Measurements from ENCODE around the gene PHKB.

DNA sequence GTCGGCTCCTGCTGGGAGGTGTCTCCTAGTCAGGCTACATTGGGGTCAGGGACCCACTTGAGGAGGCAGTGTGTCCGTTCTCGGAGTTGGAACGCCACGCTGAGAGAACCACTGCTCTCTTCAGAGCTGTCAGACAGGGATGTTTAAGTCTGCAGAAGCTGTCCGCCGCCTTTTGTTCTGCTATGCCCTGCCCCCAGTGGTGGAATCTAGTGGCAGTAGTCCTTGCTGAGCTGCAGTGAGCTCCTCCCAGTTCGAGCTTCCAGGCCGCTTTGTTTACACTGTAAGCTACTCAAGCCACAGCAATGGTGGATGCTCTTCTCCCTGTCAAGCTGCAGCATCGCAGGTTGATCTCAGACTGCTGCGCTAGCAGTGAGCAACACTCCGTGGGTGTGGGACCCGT is 36.3 kb upstream of the PHKB start:
- TF ChIP-seq, protein P1, sequence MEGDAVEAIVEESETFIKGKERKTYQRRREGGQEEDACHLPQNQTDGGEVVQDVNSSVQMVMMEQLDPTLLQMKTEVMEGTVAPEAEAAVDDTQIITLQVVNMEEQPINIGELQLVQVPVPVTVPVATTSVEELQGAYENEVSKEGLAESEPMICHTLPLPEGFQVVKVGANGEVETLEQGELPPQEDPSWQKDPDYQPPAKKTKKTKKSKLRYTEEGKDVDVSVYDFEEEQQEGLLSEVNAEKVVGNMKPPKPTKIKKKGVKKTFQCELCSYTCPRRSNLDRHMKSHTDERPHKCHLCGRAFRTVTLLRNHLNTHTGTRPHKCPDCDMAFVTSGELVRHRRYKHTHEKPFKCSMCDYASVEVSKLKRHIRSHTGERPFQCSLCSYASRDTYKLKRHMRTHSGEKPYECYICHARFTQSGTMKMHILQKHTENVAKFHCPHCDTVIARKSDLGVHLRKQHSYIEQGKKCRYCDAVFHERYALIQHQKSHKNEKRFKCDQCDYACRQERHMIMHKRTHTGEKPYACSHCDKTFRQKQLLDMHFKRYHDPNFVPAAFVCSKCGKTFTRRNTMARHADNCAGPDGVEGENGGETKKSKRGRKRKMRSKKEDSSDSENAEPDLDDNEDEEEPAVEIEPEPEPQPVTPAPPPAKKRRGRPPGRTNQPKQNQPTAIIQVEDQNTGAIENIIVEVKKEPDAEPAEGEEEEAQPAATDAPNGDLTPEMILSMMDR (conservative IDR thresholded peaks at IDR 0.05) = no peak
- no peak for TF ChIP-seq EZH2 (IDR thresholded peaks at IDR 0.05; ENCODE audit: low read depth)

Measured in PC-9 (cell line).